Measurements from ENCODE around the gene DLL4.
A peak's percentile ranks its signal among the peaks of the same experiment; 100 is the strongest.

The DLL4 gene

DNA sequence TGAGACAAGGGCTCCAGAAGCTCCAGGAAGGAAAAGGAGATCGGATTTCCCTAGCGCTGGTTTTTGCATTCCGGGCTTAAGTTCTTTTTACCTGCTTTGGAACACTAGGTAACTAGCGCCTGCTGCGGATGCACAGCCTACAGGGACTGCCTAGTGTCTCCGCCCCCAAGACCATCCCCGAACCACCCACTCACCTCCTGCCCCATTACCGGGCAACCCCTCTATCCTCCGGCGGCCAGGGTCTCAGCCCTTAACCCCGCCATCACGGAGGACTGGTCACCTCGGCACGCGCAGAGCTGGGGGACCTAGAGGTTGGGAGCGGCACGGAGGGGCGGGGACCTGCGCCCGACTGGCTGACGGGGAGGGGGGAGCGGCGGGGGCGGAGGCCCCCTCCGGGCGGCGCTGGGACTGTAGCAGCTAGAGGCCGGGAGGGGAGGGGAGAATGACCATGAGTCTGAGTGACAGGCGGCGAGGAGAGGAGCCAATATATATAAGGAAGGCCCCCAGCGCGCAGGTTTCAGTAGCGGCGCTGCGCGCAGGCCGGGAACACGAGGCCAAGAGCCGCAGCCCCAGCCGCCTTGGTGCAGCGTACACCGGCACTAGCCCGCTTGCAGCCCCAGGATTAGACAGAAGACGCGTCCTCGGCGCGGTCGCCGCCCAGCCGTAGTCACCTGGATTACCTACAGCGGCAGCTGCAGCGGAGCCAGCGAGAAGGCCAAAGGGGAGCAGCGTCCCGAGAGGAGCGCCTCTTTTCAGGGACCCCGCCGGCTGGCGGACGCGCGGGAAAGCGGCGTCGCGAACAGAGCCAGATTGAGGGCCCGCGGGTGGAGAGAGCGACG lies at the start of gene DLL4:
TSS of gene DLL4 (plus strand) at position 520 of the 839 bp plus-strand sequence. CDS start 329 bp downstream, outside the sequence.
- DNase-seq (ENCODE audit: low read depth in 3 of 3, low spot score in 1 of 3), result no peak

DNA sequence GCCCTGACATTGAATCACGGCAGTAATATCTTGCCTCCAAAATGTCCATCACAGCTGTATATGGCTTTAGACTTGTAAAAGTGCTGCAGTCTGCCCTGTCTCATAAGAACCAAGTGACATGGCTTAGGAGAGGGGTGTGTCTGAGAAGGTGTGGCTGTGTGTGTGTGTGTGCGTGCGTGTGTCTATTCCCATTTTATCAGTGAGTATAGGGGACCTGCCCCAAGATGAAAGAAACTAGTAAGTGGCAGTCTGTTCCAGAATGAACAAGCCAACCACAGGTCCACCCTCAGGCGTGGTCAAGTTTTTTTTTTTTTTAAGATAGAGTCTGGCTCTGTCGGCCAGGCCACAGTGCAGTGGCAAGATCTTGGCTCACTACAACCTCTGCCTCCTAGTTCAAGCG lies 49.5 kb upstream of the DLL4 start:
- DNase-seq (ENCODE audit: low read depth in 3 of 3, low spot score in 1 of 3), result no peak

DNA sequence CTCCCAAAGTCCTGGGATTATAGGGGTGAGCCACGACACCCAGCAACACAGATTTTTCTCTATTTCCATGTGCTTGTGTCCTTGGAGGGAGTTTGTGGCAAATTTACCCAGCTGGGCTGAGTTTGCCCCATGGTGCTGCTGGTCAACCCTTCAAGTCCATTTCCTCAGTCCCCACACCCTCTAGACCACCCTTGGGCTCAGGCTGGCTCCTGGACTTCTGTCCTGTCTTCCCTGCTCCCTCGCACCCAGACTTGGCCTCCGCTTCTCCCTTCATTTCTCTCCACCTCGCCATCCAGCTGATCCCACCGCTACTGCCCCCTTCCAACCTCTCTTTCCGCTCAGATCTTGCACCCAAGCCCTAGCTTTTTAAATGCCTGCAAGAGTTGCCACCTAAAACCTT lies 47.8 kb upstream of the DLL4 start:
- no peak for DNase-seq (ENCODE audit: low read depth in 3 of 3, low spot score in 1 of 3)

GRCh38 chr15:40886586-40886985 lies 42.6 kb upstream of the DLL4 start:
- no peak for DNase-seq (ENCODE audit: low read depth in 3 of 3, low spot score in 1 of 3)

- no peak for DNase-seq (ENCODE audit: low read depth in 3 of 3, low spot score in 1 of 3)
Observed at GRCh38 chr15:40889112-40889511, 40.0 kb upstream of the DLL4 start.

DNA sequence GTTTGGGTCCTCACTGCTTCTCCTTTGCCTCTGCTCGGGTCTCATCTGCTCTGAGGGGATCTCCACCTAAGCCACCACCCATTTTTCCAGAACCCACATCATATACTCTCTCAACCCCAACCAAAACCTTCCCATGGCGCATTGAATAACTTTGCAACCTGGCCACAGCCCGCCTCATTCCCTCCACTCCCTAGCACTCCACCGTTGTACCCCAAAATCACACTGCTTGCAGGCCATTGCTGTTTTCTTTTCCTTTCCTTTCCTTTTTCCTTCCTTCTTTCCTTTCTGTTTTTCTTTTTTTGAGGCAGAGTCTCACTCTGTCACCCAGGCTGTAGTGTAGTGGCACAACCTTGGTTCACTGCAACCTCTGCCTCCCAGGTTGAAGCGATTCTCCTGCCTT lies 38.0 kb upstream of the DLL4 start:
- no peak for DNase-seq (ENCODE audit: low read depth in 3 of 3, low spot score in 1 of 3)

- DNase-seq (ENCODE audit: low read depth in 3 of 3, low spot score in 1 of 3), result no peak
Observed at GRCh38 chr15:40891810-40892446, 37.2 kb upstream of the DLL4 start.

- no peak for DNase-seq (ENCODE audit: low read depth in 3 of 3, low spot score in 1 of 3)
Observed at GRCh38 chr15:40892447-40893012, 36.6 kb upstream of the DLL4 start.

DNA sequence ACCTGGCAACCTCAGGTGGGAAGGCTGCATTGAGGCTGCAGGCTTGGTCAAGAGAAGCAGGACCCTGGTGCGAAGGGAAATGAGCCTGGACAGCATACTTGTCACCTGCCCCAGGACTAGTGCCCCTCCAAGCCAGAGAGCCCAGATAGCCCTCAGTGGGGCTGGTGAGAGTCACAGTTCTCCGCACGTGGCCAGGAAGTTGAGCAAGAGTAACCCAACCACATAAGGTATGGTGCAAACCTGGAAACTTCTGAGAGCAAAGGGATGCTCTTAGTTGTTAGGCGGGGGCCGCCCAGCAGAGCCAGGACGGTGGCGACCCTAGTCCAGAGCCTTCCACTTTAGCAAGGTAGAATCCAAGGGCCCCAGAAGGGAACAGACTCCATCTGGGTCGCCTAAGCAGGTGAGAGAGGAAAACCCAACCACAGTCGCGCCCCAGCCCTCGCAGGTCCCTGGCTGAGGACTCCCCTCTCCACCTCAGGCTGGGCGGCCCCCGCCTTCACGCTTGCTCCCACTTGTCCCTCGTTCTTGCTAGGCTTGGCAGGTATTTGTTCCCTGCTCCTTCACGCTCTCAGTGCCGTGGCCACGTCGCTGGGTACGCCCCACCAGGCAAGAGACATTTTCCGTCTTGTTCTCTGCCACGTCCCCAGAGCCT lies 36.0 kb upstream of the DLL4 start:
- DNase-seq (ENCODE audit: low read depth in 3 of 3, low spot score in 1 of 3), result no peak

- DNase-seq (ENCODE audit: low read depth in 3 of 3, low spot score in 1 of 3), result peak; percentile 92 to 100 (median 98)
Observed at GRCh38 chr15:40893733-40894680, 35.1 kb upstream of the DLL4 start, which contains the start of gene VPS18. VPS18 (plus strand) TSS chr15:40894450; CDS start chr15:40894769, 319 bp downstream.

DNA sequence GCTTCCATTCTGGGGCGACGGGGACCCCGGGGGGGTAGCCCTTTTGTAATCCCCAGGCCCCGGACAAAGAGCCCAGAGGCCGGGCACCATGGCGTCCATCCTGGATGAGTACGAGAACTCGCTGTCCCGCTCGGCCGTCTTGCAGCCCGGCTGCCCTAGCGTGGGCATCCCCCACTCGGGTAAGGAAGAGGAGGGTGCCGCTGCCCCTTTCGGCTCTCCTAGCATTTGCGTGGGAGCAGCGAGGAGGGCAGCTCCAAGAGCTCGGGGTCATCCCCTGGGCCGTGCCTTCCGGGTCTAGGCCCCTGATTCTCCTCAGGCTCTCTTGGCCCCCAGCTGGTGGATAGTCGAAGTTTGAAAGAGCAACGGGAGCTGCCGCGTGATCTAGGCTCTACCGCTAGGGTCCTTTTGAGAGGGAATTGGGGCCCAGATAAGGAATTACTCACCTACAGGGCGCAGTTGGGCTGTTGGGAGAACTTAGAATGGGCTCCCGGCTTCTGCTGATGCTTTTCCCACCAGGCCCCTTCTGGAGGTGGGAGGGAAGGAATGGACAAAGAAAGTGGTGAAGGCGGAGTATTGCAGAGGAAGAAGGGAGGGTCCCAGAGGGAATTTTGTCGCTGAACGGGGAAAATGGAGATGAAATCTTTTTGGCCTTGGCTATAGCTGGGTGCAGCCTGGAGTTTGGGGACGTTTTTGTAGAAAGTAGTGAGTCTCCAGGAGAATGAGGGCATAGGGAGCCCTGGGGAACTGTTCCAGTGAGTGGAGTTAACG lies 34.3 kb upstream of the DLL4 start:
- peak in 1 of 3 donors; percentile 25 for DNase-seq (ENCODE audit: low read depth in 3 of 3, low spot score in 1 of 3)

DNA sequence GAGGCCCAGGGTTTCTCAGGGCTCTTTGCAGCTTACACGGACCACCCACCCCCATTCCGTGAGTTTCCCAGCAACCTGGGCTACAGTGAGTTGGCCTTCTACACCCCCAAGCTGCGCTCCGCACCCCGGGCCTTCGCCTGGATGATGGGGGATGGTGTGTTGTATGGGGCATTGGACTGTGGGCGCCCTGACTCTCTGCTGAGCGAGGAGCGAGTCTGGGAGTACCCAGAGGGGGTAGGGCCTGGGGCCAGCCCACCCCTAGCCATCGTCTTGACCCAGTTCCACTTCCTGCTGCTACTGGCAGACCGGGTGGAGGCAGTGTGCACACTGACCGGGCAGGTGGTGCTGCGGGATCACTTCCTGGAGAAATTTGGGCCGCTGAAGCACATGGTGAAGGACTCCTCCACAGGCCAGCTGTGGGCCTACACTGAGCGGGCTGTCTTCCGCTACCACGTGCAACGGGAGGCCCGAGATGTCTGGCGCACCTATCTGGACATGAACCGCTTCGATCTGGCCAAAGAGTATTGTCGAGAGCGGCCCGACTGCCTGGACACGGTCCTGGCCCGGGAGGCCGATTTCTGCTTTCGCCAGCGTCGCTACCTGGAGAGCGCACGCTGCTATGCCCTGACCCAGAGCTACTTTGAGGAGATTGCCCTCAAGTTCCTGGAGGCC lies 29.5 kb upstream of the DLL4 start:
- no peak for DNase-seq (ENCODE audit: low read depth in 3 of 3, low spot score in 1 of 3)

- no peak for DNase-seq (ENCODE audit: low read depth in 3 of 3, low spot score in 1 of 3)
Observed at GRCh38 chr15:40900256-40901052, 28.7 kb upstream of the DLL4 start.

DNA sequence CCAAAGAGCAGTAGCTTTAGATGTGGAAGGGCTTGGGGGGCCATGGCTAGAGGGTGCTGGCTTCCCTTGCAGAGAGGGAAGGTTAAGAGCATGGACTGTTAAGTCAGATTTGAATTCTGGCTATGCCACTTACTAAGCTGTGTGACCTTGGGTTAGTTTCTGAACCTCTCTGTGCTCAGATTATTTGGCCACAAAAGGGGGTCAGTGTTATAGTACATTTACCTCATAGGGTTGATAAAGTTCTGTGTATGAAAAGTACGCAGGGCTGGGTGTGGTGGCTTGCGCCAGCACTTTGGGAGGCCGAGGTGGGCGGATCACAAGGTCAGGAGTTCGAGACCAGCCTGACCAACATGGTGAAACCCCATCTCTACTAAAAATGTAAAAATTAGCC lies 28.1 kb upstream of the DLL4 start:
- no peak for DNase-seq (ENCODE audit: low read depth in 3 of 3, low spot score in 1 of 3)

- DNase-seq (ENCODE audit: low read depth in 3 of 3, low spot score in 1 of 3), result no peak
Observed at GRCh38 chr15:40902605-40903561, 26.3 kb upstream of the DLL4 start.

GRCh38 chr15:40904552-40905201 lies 24.5 kb upstream of the DLL4 start:
- no peak for DNase-seq (ENCODE audit: low read depth in 3 of 3, low spot score in 1 of 3)
